Measurements from ENCODE around the gene ZSWIM7.

The ZSWIM7 gene

GRCh38 chr17:15999141-15999973, at the start of gene ZSWIM7, which contains the start of gene TTC19:
Gene ZSWIM7, minus strand, starts transcription at chr17:15999704. Its CDS starts 110 bp downstream, at chr17:15999594.
Gene TTC19, plus strand, starts transcription at chr17:15999824. Its CDS starts 25 bp downstream, at chr17:15999849.
- DNase-seq: peak; percentile 96

GRCh38 chr17:16048811-16049449, 49.4 kb upstream of the ZSWIM7 start:
- no peak for DNase-seq

- no peak for DNase-seq
These were observed 47.5 kb upstream of the ZSWIM7 start for GRCh38 chr17:16046966-16047365.

DNA sequence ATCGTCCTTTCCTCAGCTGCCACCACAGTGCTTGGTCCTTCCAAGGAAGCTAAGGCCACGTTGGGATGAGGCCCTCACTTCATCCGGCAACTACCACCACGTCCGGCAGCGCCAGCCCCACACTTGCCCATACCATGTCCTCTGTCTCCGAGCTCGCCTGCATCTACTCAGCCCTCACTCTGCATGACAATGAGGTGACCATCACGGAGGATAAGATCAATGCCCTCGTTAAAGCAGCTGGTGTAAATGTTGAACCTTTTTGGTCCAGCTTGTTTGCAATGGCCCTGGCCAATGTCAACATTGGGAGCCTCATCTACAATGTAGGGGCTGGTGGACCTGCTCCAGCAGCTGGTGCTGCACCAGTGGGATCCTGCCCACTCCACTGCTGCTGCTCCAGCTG, 45.0 kb upstream of the ZSWIM7 start:
- no peak for DNase-seq

DNA sequence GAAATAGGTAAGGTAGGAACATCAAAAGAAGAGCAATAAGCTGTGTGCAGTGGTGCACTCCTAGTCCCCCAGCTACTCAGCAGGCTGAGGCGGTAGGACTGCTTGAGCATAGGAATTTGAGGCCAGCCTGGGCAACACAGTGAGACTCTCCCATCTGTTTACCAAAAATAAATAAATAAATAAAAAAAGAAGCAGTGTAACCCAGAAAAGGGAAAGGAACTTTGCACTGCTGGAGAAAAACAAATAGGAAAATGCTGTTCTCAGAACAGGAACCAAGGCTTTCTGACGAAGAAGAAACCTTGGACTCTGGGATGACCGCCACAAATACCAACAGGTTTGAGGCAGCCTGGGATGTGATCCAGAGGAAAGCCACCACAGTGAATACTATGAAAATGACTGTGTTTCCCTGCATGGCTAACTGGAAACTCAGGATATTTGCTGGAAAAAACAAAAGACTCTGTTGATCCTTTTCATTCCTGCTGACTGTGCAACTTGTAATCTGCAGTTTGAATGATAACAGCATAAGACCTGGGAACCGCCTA, 41.3 kb upstream of the ZSWIM7 start:
- no peak for DNase-seq

- no peak for DNase-seq
These were observed 38.1 kb upstream of the ZSWIM7 start for GRCh38 chr17:16037636-16038035.

DNA sequence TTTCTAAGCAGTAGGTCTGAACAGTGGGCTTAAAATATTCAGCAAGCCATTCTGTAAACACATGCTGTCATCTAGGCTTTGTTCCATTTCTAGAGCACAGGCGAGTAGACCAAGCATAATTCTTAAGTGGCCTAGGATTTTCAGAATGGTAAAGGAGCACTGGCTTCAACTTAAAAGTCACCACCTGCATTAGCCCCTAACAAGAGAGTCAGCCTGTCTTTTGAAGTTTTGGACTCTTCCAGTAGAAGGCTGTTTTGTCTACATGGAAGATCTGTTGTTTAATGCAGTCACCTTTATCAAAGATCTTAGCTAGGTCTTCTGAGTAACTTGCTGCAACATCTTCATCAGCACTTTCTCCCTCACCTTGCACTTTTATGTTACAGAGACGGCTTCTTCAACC, 36.8 kb upstream of the ZSWIM7 start:
- DNase-seq: no peak

- DNase-seq: no peak
These were observed 34.3 kb upstream of the ZSWIM7 start for GRCh38 chr17:16033729-16034349.

- DNase-seq: no peak
These were observed 28.4 kb upstream of the ZSWIM7 start for GRCh38 chr17:16027708-16028584.

GRCh38 chr17:16026895-16027294, 27.4 kb upstream of the ZSWIM7 start:
- no peak for DNase-seq

GRCh38 chr17:16025202-16025601, 25.7 kb upstream of the ZSWIM7 start:
- no peak for DNase-seq

GRCh38 chr17:16023881-16024280, 24.4 kb upstream of the ZSWIM7 start:
- no peak for DNase-seq

- no peak for DNase-seq
These were observed 19.8 kb upstream of the ZSWIM7 start for GRCh38 chr17:16019347-16019746.

- DNase-seq: no peak
These were observed 14.5 kb upstream of the ZSWIM7 start for GRCh38 chr17:16013943-16014407.

DNA sequence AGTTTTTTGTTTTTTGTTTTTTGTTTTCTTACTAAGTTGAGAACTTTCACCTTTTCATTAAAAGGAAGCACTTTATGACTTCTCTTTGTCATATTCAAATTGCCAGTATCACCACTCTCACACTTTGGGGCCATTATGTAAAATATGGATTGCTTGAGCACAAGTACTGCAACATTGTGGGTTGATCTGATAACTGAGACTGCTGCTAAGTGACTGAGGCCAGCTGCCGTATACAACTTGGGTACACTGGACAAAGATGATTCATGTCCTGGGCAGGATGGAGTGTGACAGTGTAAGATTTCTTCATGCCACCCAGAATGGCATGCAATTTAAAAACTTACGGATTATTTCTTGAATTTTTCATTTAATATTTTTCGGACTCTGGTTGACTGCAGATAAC, 7.9 kb upstream of the ZSWIM7 start:
- DNase-seq: no peak

GRCh38 chr17:16005636-16006035, 6.1 kb upstream of the ZSWIM7 start:
- DNase-seq: no peak

- no peak for DNase-seq
These were observed 4.3 kb upstream of the ZSWIM7 start for GRCh38 chr17:16003841-16004240.

- DNase-seq: no peak
These were observed 3.3 kb upstream of the ZSWIM7 start for GRCh38 chr17:16002708-16003260.

GRCh38 chr17:16001226-16001897, 1.9 kb upstream of the ZSWIM7 start:
- DNase-seq: no peak

DNA sequence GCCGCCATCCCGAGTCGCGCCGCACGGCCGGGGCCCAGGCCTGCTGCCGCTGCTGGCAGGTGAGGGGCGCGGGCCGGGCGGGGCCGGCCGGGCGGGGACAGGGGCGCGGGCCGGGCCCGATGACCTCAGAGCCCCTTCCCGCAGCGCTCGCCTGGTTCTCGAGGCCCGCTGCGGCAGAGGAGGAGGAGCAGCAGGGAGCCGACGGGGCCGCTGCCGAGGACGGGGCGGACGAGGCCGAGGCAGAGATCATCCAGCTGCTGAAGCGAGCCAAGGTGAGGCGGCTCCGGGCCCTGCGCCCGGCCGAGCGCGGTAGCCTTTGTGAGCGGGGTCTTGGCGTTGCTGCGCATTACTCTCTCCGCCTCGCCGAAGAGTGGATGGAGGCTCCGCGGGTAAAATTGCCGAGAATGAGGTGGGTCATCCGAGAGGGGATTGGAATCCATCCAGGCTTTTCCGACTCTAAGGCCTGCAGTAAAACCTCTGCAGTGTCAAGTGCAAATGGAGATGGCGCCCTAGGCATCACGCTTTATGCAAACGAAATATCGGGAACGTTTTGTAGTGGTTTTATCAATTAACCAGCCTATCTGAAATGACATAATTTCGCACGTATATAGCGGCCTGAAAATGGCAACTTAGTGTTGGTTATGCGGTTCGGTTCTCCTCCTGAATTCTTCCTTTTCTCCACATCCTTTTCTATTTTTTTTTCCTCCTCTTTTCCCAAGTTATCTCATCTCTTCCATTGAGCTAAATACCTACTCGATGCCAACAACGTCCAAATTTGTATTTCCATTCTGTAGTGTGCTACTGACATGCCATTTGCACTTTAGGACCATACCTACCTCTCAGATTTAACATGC, 697 bp upstream of the ZSWIM7 start:
- DNase-seq: no peak
